IPS DF 19.7 (cell line): Measurements from ENCODE around the gene TACR3.
"Not testable (repeated sequence)": the region's sequence is repeated elsewhere in the genome, so short reads cannot be mapped to it uniquely, and the experiment has no call there.

ENCODE experiments used
- DNase-seq: peaks from one replicate; pipeline ENCODE4 v3.0.0-alpha.2; 2013; ENCODE audit warnings: low read depth, low spot score

Gene TACR3

DNA sequence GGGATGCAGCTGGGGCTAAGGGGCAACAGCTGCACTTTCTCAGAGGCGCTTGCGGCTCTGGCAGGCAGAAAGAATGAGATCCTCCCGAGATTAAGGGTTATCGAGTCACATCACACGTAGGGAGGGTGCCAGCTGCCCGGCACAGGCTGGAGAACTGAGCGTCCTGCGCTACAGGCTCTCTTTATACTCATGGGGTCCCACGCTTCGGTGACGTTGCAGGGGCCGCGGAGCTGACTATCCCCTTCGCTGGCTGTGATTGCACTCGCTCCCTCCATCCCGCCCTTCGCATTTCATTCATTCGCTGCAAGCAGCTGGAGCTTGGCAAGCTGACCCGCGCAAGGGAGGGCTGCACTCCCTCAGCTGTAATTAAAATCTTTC is at the start of gene TACR3:
TSS of gene TACR3 (minus strand) at position 156 of the 378 bp plus-strand sequence. CDS start 310 bp downstream, outside the sequence.
- DNase-seq = no peak

DNA sequence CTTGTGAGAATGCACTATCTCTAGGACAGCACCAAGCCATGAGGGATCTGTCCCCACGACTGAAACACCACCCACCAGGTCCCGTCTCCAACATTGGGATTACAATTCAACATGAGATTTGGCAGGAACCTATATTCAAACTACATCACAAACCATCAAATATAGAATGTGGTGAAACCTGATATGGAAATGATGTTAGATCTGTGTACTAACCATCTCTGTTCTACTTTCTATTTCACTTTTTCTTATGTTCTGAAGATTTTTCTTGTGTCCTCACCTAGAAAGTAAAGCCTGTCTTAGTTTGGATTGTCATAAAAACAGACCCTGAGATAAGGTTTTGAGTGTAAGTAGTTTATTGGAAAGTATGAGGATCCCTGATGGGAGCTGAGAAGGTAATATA is 37.8 kb upstream of the TACR3 start:
- no peak for DNase-seq

DNA sequence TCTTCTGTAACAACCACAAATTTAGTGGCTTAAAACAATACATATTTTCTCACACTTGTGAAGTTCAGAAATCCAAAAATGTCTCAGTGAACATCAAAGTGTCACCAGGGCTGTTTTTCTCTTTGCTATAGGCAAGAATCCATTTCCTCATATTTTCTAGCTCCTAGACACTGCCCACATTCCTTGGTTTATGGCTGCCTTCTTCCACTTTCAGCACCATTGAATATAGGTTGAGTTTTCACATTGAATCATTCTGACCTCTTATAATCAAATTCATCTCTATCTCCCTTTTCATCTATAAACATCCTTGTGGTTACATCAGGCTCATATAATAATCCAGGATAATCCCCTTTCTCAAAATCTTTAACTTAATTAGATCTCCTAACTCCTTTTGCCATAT is 37.0 kb upstream of the TACR3 start:
- no peak for DNase-seq

DNA sequence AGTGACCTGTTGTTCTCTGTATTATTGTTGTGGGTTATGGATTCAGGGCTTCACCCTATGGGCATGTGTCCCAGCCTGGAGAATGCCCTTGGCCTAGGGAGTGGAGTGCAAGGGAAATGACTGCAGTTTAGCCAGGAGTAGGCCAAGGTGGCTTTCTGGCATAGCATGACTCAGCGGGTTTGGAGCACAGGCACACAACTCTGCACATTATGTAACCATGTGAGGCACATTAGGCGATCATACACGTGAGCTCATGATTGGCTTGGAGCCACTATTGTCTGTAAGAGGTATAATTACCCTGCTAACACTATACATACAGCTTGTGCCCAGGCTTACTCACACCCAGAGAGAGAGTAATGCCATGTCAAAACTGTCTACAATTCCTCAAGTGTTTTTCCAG is 35.1 kb upstream of the TACR3 start:
- no peak for DNase-seq

- DNase-seq = no peak
These were observed 34.3 kb upstream of the TACR3 start for GRCh38 chr4:103753868-103754653.

DNA sequence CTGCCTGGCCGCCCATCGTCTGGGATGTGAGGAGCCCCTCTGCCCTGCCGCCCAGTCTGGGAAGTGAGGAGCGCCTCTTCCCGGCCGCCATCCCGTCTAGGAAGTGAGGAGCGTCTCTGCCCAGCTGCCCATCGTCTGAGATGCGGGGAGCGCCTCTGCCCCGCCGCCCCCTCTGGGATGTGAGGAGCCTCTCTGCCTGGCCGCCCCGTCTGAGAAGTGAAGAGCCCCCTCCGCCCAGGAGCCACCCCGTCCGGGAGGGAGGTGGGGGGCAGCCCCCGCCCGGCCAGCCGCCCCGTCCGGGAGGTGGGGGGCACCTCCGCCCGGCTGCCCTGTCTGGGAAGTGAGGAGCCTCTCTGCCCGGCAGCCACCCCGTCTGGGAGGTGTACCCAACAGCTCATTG is 3.4 kb upstream of the TACR3 start:
- not testable (repeated sequence) for DNase-seq

- DNase-seq = no peak
These were observed 1.5 kb upstream of the TACR3 start for GRCh38 chr4:103721251-103721650.

DNA sequence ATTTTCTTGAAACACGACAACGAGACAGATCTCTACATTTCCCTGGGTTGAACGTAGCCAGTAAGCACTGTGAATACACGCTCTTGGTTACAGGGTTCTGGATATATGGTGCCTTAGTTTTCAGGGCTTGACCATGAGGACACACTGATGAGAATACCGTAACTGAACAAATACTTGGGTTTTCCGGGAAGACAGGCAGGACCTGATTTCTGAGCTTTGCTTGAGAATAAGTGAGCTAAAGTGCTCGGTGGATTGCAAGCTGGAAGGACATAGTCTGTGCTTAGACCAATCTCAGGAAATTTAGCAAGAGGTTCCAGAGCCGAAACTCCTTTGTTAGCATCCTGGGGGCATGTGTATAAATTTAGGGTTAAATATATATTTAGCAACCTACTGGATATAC is 876 bp upstream of the TACR3 start:
- no peak for DNase-seq

DNA sequence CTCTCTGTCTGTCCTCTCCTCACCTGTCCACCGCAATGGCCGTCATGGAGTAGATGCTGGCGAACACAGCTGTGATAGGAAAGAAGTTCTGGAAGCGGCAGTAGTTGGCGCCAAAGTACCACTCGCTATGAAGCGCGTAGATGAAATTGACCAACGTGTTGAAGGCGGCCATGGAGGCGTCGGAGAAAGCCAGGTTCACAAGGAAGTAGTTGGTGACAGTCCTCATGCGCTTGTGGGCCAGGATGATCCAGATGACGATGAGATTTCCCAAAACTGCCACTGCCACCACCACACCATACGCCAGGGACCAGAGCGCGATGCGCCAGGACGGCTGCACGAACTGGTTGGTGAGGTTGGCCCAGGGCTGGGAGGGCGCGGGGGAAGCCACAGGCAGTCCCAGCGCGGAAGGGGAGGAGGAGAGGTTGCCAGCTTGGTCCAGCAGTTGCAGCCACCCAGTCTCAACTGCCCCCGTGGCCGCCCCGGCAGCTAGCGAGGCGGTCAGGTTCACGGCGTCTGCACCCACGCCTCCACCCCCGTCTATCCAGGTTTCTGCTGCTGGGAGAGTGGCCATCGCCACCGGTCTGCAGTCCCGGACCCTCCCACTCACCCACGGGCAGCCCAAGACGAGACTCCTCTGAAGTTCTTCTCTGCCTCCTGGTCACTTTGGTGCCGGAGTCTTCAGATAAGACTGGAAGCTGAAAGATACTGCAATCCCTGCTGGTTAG is 518 bp downstream of the TACR3 start:
- no peak for DNase-seq

- DNase-seq = no peak
These were observed 27.2 kb downstream of the TACR3 start for GRCh38 chr4:103692615-103693014.

GRCh38 chr4:103673983-103674382 is 45.8 kb downstream of the TACR3 start:
- DNase-seq = no peak

DNA sequence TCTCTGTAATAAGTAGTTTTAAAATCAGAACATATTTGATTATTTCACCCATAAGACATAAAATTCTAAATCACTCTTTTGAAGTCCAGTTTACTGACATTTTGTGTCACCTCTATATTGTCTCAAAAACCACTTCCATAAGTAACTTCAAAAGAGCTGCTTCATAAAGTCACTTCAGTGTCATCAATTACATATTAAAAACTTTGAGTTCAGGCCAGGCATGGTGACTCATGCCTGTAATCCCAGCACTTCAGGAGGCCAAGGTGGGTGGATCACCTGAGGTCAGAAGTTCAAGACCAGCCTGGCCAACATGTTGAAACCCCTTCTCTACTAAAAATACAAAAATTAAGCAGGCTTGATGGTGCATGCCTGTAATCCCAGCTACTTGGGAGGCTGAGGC is 53.0 kb downstream of the TACR3 start:
- DNase-seq = not testable (repeated sequence)

DNA sequence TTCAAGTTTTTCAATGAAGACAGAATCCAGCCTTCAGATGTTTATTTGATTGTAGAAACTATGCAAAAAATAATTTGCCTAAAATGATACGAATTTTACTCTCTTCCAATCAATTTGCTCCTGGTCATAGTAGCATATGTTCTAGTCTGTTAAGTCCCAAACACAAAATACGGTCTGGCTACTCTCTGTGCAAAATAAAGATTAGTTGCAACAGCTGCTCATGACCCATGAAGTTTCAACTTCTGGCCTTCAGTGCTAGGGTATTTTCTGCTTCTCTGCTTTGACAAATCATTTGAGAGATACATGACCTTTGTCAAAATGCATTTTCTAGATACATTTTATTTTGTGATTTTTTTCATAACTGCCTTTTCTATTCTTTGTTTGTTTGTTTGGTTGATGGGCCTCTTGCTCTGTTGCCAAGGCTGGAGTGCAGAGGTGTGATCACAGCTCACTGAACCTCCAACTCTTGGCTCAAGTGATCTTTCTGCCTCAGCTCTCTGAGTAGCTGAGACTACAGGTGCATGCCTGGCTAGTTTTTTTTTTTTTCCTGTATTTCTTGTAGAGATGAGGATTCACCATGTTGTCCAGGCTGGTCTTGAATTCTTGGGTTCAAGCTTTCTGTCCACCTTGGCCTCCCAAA is 55.2 kb downstream of the TACR3 start:
- no peak for DNase-seq

DNA sequence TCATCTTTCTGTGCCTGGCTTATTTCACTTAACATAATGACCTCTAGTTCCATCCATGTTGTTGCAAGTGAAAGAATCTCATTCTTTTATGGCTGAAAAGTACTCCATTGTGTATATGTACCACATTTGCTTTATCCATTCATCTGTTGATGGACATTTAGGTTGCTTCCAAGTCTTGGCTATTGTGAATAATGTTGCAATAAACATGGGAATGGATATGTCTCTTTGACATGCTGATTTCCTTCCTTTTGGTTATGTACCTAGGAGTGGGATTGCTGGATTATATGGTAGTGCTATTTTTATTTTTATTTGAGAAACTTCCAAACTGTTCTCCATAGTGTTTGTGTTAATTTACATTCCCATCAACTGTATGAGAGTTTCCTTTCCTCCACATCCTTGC is 71.2 kb downstream of the TACR3 start:
- DNase-seq = no peak

- DNase-seq = no peak
These were observed 73.8 kb downstream of the TACR3 start for GRCh38 chr4:103645991-103646390.

DNA sequence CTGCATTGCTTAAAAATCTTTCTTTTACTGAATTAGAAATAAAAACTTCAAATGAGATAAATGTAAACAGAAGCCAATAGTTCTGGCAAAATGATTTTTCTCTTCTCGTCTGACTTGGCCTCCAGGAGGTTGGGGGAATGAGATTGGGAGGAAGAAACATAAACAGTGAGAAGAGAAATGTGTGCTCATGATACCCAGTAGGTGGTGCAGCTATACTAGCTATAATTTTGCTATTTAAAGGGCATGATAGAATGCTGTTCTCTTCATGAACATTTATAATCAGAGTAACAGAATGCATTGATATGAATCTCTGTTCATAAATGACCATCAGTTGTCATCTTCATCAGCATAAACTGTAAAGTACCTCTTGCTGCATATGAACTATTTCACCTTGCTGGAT is 85.5 kb downstream of the TACR3 start:
- no peak for DNase-seq

- DNase-seq = no peak
These were observed 93.5 kb downstream of the TACR3 start for GRCh38 chr4:103626296-103626695.

GRCh38 chr4:103591841-103592240 is 127.9 kb downstream of the TACR3 start:
- DNase-seq = no peak

- no peak for DNase-seq
These were observed 152.2 kb downstream of the TACR3 start for GRCh38 chr4:103567591-103567990.

DNA sequence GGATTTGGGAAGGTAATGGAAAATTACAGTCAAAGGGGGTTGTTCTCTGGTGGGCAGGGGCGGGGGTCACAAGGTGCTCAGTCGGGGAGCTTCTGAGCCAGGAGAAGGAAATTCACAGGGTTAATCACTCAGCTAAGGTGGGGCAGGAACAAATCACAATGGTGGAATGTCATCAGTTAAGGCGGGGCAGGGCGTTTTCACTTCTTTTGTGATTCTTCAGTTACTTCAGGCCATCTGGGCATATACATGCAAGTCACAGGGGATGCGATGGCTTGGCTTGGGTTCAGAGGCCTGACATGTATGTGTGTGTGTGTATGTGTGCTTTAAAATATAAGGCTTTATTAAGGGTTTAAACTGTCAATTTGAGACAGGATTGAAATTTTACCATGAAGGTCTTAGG is 160.6 kb downstream of the TACR3 start:
- DNase-seq = not testable (repeated sequence)
